AG04449 (cell line): ENCODE results near the gene SMIM12.
"Not testable (repeated sequence)": the region's sequence is repeated elsewhere in the genome, so short reads cannot be mapped to it uniquely, and the experiment has no call there.

Experiments
- CTCF ChIA-PET: fragments of 350-600 bp; formaldehyde crosslinking; extraction: SDS; loops from one replicate; lab custom pipeline; 2021; ENCODE audit warnings: antibody characterized with exemption; lab: Yijun Ruan, JAX
- POLR2A ChIA-PET: fragments of 400-600, 350-600 bp; formaldehyde crosslinking; extraction: SDS; loops from one replicate; lab custom pipeline; 2020; ENCODE audit warnings: antibody characterized with exemption, inconsistent platforms; lab: Yijun Ruan, JAX
- DNase-seq: peaks from one replicate; pipeline ENCODE4 v3.0.0-alpha.2; 2010; ENCODE audit warnings: low read depth, low spot score
- H3K4me3 ChIP-seq: 2 replicates; pipeline ENCODE4 v1.5.1; 2011; ENCODE audit warnings: low read depth, mild to moderate bottlenecking, control low read depth, low read length
- TF ChIP-seq, protein P1 (sequence below): IDR thresholded peaks from one replicate; pipeline ENCODE4 v1.5.1; 2011; ENCODE audit warnings: mild to moderate bottlenecking, moderate library complexity, low read length, control low read depth, inconsistent platforms; ENCODE audit not compliant: insufficient read depth; ENCODE audit errors: missing control alignments

The SMIM12 gene

DNA sequence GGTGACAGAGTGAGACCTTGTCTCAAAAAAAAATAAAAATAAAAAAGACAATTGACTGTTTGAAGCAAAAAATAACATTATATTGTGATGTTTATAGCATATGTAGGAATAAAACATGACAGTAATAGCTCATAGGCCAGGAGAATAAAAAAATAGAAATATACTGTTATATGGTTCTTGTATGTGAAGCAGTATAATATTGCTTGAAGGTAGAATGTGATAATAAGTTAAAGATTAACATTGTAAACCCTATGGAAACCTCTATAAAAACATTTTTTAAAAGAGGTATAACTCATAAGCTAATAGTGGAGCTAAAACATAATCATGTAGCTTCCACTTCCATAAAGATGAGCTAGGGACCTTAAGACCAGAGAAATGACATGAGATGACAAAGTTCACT is 43.2 kb downstream of the SMIM12 start:
- ChIA-PET POLR2A (interaction anchor here (0.6 kb wide), 1 partner anchor 99 kb away, joined by 3 read pairs; no protein-coding TSS in a partner anchor), CTCF (interaction anchor here (0.8 to 1.2 kb wide), 3 partner anchors 27 to 43 kb away, joined by 3 read pairs; partner anchors contain the start of gene SMIM12)
- H3K4me3 ChIP-seq: no peak overlapping the region
- TF ChIP-seq, protein P1, sequence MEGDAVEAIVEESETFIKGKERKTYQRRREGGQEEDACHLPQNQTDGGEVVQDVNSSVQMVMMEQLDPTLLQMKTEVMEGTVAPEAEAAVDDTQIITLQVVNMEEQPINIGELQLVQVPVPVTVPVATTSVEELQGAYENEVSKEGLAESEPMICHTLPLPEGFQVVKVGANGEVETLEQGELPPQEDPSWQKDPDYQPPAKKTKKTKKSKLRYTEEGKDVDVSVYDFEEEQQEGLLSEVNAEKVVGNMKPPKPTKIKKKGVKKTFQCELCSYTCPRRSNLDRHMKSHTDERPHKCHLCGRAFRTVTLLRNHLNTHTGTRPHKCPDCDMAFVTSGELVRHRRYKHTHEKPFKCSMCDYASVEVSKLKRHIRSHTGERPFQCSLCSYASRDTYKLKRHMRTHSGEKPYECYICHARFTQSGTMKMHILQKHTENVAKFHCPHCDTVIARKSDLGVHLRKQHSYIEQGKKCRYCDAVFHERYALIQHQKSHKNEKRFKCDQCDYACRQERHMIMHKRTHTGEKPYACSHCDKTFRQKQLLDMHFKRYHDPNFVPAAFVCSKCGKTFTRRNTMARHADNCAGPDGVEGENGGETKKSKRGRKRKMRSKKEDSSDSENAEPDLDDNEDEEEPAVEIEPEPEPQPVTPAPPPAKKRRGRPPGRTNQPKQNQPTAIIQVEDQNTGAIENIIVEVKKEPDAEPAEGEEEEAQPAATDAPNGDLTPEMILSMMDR: no peak
- DNase-seq: no peak

DNA sequence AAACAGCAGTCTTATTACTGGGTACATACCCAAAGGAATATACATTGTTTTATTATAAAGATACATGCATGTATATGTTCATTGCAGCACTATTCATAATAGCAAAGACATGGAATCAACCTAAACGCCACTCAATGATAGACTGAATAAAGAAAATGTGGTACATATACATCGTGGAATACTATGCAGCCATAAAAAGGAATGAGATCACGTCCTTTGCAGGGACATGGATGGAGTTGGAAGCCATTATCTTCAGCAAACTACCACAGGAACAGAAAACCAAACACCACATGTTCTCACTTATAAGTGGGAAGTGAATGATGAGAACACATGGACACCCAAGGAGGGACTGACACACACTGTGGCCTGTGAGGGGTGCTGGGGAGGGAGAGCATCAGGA is 48.8 kb downstream of the SMIM12 start:
- POLR2A ChIA-PET, DNase-seq: not testable (repeated sequence)
- CTCF ChIA-PET: interaction anchor here (1.1 to 4.0 kb wide), 2 partner anchors 25 to 42 kb away, joined by 4 to 20 read pairs; no protein-coding TSS in a partner anchor

DNA sequence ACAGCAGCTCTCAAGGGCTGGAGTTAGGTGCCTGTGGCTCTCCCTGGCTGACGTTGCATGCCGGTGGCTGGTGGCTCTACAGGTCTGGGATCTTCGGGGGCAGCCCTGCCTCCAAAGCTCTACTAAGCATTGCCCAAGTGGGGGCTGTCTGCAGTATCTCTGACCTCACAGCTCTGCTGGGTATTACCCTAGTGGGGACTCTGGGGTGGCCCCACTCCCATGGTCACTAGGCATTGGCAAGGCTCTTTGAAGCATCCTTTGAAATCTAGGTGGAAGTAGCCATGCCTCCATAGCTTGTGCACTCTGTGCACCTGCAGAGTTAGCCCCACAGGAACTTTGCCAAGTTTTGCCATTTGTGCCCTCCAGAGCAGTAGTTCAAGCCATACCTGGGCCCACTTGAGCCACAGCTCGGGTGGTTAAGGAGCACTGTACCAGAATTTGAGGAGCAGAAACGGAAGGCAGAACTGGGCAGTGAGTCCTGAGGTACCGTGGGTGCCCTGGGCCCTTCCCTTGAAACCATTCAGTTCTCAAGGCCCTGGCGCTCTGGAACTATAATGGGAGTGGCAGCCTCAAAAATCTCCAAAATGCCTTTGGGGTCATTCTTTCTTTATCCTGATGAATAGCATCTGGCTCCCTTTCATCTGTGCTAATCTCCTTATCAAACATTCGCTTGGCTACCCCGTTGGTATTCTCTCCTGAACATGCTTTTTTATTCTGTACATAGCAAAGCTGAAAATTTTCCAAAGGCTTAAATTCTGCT is 51.3 kb downstream of the SMIM12 start:
- TF ChIP-seq, protein P1: no peak
- no peak for DNase-seq
- CTCF ChIA-PET: interaction anchor here (4.0 kb wide), 1 partner anchor 45 kb away, joined by 20 read pairs; no protein-coding TSS in a partner anchor
- POLR2A ChIA-PET: no interaction called here
- H3K4me3 ChIP-seq: no peak overlapping the region

More for the DNA sequence above, 48.8 kb downstream of the SMIM12 start:
- not testable (repeated sequence) for H3K4me3 ChIP-seq

DNA sequence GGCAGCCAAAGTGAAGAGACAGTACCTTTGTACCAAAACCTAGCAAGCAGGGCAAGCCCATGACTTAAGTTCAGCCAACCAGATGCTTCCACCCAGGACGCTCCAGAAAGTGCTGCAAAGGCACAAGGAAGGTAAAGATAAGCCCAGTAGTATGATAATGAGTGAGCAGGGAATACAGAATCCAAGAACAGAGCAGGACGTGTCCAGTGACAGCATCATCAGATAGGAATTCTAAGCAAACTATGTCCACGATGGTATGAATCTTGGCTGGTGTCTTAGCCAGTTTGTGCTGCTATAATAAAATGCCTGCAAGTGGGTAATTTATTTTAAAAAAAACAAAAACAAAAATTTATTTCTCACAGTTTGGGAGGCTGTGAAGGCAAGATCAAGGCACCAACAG is 53.2 kb downstream of the SMIM12 start:
- DNase-seq: peak; percentile 14
- no peak overlapping the region for H3K4me3 ChIP-seq
- ChIA-PET CTCF (no interaction called here), POLR2A (no interaction called here)
- TF ChIP-seq, protein P1: no peak

DNA sequence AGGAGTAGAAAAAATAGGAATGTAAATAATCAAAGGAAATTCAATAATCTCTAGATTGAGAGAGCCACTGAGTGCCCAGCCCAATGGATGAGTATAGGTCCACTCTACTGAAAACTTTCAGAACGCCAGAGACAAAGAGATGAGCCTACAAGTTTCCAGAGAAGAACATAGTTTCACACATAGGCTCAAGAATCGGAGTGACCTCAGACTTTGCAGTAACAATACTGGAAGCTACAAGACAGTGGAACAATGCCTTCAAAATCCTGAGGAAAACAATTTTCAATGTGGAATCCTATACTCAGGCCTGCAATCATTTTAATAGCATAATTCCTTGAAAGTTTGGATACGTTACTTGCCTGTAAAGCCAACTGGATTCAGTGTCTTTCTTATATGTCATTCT is 55.8 kb downstream of the SMIM12 start:
- ChIA-PET CTCF (interaction anchor here (1.2 to 2.7 kb wide), 3 partner anchors 11 to 49 kb away, joined by 3 to 10 read pairs (median 10); no protein-coding TSS in a partner anchor), POLR2A (no interaction called here)
- DNase-seq: no peak
- no peak overlapping the region for H3K4me3 ChIP-seq
- TF ChIP-seq, protein P1: no peak
